ENCODE data around the gene INTS11. TPM values are rescaled to one million over a fixed set of nuclear protein-coding genes. Genes with fewer than 3 reads are reported as not detected.

Gene INTS11
- polyA plus RNA-seq, 1 donor from 2014 or later = 65.8 TPM

DNA sequence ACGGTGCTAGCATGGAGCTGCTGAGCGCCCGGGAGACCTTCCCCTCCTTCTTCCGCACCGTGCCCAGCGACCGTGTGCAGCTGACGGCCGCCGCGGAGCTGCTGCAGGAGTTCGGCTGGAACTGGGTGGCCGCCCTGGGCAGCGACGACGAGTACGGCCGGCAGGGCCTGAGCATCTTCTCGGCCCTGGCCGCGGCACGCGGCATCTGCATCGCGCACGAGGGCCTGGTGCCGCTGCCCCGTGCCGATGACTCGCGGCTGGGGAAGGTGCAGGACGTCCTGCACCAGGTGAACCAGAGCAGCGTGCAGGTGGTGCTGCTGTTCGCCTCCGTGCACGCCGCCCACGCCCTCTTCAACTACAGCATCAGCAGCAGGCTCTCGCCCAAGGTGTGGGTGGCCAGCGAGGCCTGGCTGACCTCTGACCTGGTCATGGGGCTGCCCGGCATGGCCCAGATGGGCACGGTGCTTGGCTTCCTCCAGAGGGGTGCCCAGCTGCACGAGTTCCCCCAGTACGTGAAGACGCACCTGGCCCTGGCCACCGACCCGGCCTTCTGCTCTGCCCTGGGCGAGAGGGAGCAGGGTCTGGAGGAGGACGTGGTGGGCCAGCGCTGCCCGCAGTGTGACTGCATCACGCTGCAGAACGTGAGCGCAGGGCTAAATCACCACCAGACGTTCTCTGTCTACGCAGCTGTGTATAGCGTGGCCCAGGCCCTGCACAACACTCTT lies 7.7 kb upstream of the INTS11 start:
- peaks cover 4% of the 10 kb centered on the region for H3K36me3 Mint-ChIP-seq
- H3K4me1 Mint-ChIP-seq = peaks cover 8 to 14% (median 8%) of the 10 kb centered on the region in 3 donors

GRCh38 chr1:1331068-1331965 lies 6.9 kb upstream of the INTS11 start, which contains the start of gene TAS1R3:
Gene TAS1R3 (plus strand): TSS chr1:1331280. CDS start chr1:1331346, 66 bp downstream.
- Mint-ChIP-seq H3K4me3 (peak within 1 kb of the TSS; percentile 63 to 89 (median 78)), H3K4me1 (peaks cover 8 to 14% (median 8%) of the 10 kb centered on the region in 3 donors), H3K36me3 (peaks cover 4% of the 10 kb centered on the region), H3K27me3 (no peaks in the 10 kb centered on the region), H3K9me3 (no peaks in the 10 kb centered on the region), H3K27ac (peak within 1 kb of the TSS in 2 of 3 donors; percentile 46 to 64)

More for the DNA sequence above, 7.7 kb upstream of the INTS11 start:
- H3K27me3 Mint-ChIP-seq = no peaks in the 10 kb centered on the region
- no peak overlapping the region for H3K27ac Mint-ChIP-seq
- no peaks in the 10 kb centered on the region for H3K9me3 Mint-ChIP-seq
- H3K4me3 Mint-ChIP-seq = no peak overlapping the region

GRCh38 chr1:1330366-1331067 lies 6.1 kb upstream of the INTS11 start:
- H3K27me3 Mint-ChIP-seq = no peaks in the 10 kb centered on the region
- peaks cover 4% of the 10 kb centered on the region for H3K36me3 Mint-ChIP-seq
- peak overlapping the region in 1 of 3 donors; percentile 64 for H3K27ac Mint-ChIP-seq
- H3K4me3 Mint-ChIP-seq = peak overlapping the region; percentile 63 to 89 (median 78)
- H3K9me3 Mint-ChIP-seq = no peaks in the 10 kb centered on the region
- H3K4me1 Mint-ChIP-seq = peaks cover 8 to 18% (median 12%) of the 10 kb centered on the region in 3 donors

- Mint-ChIP-seq H3K27me3 (no peaks in the 10 kb centered on the region), H3K27ac (peak overlapping the region in 2 of 3 donors; percentile 46 to 64), H3K4me3 (peak overlapping the region in 2 of 4 donors; percentile 39 to 83), H3K4me1 (peaks cover 8 to 18% (median 12%) of the 10 kb centered on the region in 3 donors), H3K36me3 (peaks cover 4% of the 10 kb centered on the region), H3K9me3 (no peaks in the 10 kb centered on the region)
Observed at GRCh38 chr1:1329304-1330210, 5.1 kb upstream of the INTS11 start.

GRCh38 chr1:1328254-1328653 lies 3.8 kb upstream of the INTS11 start:
- Mint-ChIP-seq H3K27ac (no peak overlapping the region), H3K4me1 (peaks cover 8 to 20% (median 14%) of the 10 kb centered on the region in 3 donors), H3K36me3 (peaks cover 4% of the 10 kb centered on the region), H3K27me3 (no peaks in the 10 kb centered on the region), H3K9me3 (no peaks in the 10 kb centered on the region), H3K4me3 (no peak overlapping the region)

- Mint-ChIP-seq H3K4me1 (peaks cover 8 to 23% (median 18%) of the 10 kb centered on the region in 3 donors), H3K9me3 (no peaks in the 10 kb centered on the region), H3K27ac (peak overlapping the region in 1 of 3 donors; percentile 68), H3K4me3 (peak overlapping the region in 1 of 4 donors; percentile 49), H3K27me3 (no peaks in the 10 kb centered on the region), H3K36me3 (peaks cover 4% of the 10 kb centered on the region)
Observed at GRCh38 chr1:1327291-1327690, 2.8 kb upstream of the INTS11 start.

DNA sequence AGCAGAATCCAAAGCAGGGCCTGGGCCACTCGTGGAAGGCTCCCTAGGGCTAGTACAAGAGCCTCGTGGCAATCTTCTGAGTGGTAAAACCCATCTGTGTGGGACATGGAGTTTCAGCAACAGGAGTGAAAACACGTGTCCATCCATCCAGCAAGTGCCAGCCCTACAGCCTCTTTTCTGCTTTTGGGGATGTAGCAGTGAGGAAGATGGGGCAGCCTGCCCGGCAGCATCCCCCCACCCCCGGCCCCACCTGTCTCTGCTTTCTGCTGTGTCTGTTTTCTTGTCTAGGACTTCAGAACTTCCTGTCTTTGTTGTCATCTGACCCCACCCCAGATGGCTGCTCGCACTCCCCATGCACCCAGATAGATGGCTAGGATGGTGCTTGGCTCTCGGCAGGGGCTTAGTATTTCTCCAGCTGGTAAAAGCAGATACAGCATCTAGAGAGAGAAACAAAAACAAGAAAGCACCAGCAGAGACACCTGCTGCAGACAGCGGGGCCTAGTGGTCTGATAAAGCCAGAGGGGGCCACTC lies 1.7 kb upstream of the INTS11 start:
- Mint-ChIP-seq H3K27ac (peak overlapping the region in 2 of 3 donors; percentile 65 to 81), H3K4me3 (peak overlapping the region; percentile 50 to 87 (median 81)), H3K9me3 (no peaks in the 10 kb centered on the region), H3K27me3 (no peaks in the 10 kb centered on the region), H3K4me1 (peaks cover 7 to 25% (median 21%) of the 10 kb centered on the region in 3 donors), H3K36me3 (peaks cover 4% of the 10 kb centered on the region)

DNA sequence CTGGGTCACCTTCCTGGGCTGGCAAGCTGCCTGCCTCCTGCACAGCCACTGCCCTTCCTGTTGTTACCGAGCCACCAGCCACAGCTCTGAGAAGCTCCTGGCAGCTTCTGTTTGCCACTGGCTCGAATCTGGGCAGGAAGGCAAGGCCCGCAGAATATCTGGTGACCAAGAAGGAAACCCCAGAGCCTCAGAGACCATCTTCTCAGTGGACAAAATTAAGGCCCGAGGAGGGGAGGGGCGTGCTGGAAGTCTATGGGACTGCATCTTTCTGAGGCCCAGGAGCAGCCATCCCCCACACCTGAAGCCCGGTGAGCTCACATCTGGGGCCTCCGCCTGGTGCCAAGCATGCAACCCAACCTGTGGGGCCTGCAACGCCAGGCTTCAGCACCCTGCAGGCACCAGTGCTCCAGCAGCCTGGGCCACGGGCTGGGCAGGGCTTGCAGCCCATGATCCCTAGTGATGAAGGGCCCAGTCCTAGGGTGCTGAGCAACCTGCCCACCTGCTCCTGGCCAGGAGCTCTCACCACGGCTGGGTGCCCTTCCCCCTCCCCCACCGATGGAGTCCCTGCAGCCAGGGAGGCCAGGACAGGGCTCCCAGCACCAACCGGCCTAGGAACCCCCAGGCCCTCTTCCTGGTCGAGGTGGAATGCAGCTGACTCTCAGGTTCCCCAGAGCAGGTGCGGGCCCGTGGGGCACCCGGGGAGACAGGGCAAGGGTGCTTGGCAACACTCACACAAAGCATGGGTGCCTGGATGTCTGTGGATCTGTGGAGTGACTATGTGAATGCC lies 1.0 kb upstream of the INTS11 start:
- Mint-ChIP-seq H3K4me3 (peak overlapping the region; percentile 76 to 87 (median 82)), H3K27ac (peak overlapping the region; percentile 35 to 81 (median 65)), H3K4me1 (peaks cover 4 to 21% (median 21%) of the 10 kb centered on the region in 3 donors), H3K36me3 (peaks cover 4% of the 10 kb centered on the region), H3K27me3 (no peaks in the 10 kb centered on the region), H3K9me3 (no peaks in the 10 kb centered on the region)

- H3K4me3 Mint-ChIP-seq = peak overlapping the region; percentile 84 to 94 (median 88)
- peaks cover 0 to 16% (median 13%) of the 10 kb centered on the region in 3 donors for H3K4me1 Mint-ChIP-seq
- no peaks in the 10 kb centered on the region for H3K9me3 Mint-ChIP-seq
- H3K36me3 Mint-ChIP-seq = peaks cover 3% of the 10 kb centered on the region
- peak overlapping the region in 1 of 3 donors; percentile 70 for H3K27ac Mint-ChIP-seq
- no peaks in the 10 kb centered on the region for H3K27me3 Mint-ChIP-seq
Observed at GRCh38 chr1:1324084-1324523, 356 bp downstream of the INTS11 start.

- Mint-ChIP-seq H3K9me3 (no peaks in the 10 kb centered on the region), H3K4me1 (peaks cover 0 to 16% (median 13%) of the 10 kb centered on the region in 3 donors), H3K27ac (peak overlapping the region in 2 of 3 donors; percentile 93 to 97), H3K4me3 (peak overlapping the region; percentile 82 to 93 (median 88)), H3K27me3 (no peaks in the 10 kb centered on the region), H3K36me3 (no peaks in the 10 kb centered on the region)
Observed at GRCh38 chr1:1322952-1323351, 1.5 kb downstream of the INTS11 start.

DNA sequence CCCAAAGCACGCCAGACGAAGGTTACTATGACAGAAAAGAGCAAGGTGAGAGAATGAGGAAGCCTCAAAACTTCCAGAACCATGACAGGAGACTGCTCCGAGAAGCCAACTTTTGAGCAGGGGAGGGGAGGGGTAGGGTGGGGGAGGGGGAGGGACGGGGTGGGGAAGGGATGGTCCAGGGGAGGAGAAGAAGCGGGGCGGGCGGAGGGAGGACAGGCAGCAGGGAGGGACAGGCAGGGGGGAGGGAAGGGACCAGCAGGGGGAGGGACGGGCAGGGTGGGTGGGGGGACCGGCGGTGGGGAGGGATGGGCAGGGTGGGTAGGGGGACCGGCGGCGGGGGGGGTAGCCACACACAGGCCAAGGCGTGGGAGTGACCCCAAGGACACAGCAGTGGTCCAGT lies 2.0 kb downstream of the INTS11 start:
- Mint-ChIP-seq H3K27me3 (no peaks in the 10 kb centered on the region), H3K4me3 (peak overlapping the region in 3 of 4 donors; percentile 44 to 91 (median 86)), H3K36me3 (no peaks in the 10 kb centered on the region), H3K4me1 (peaks cover 0 to 16% (median 14%) of the 10 kb centered on the region in 3 donors), H3K27ac (no peak overlapping the region), H3K9me3 (no peaks in the 10 kb centered on the region)

- H3K27ac Mint-ChIP-seq = no peak overlapping the region
- no peaks in the 10 kb centered on the region for H3K9me3 Mint-ChIP-seq
Observed at GRCh38 chr1:1321477-1321876, 3.0 kb downstream of the INTS11 start.

More at GRCh38 chr1:1321477-1321876, 3.0 kb downstream of the INTS11 start:
- Mint-ChIP-seq H3K4me1 (peaks cover 0 to 16% (median 16%) of the 10 kb centered on the region in 3 donors), H3K36me3 (peaks cover 1% of the 10 kb centered on the region), H3K4me3 (peak overlapping the region in 1 of 4 donors; percentile 16), H3K27me3 (no peaks in the 10 kb centered on the region)

Data from IgD-negative memory B cell (primary cell).